C4-2B (cell line): Measurements from ENCODE around the gene SIM2.

Experiments
- H3K27ac ChIP-seq: fragments of 450-650 bp; 2 replicates; pipeline ENCODE4 v1.5.1; 2017
- ZFX ChIP-seq: fragments of 450-650 bp; IDR thresholded peaks from 2 replicates; pipeline ENCODE4 v1.6.1; 2017
- TF ChIP-seq, protein P1 (sequence below): fragments of 450-650 bp; conservative IDR thresholded peaks from 2 replicates; pipeline ENCODE4 v1.5.1; 2017; ENCODE audit warnings: mild to moderate bottlenecking

Gene SIM2

DNA sequence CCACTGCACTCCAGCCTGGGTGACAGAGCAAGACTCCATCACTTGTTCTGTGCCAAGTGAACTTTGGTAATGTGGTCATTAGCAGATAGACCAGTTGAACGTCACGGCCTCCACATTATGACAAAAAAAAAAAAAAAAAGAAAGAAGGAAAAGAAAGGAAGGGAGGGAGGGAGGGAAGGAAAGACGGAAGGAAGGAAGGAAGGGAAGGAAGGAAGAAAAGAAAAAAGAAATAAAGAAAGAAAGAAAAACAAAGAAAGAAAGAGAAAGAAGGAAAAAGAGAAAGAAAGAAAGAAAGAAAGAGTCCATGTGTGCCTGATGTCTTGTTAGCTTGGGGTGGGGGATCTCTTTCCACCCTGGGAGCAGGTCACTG lies 45.3 kb downstream of the SIM2 start:
- TF ChIP-seq ZFX: no peak
- TF ChIP-seq, protein P1, sequence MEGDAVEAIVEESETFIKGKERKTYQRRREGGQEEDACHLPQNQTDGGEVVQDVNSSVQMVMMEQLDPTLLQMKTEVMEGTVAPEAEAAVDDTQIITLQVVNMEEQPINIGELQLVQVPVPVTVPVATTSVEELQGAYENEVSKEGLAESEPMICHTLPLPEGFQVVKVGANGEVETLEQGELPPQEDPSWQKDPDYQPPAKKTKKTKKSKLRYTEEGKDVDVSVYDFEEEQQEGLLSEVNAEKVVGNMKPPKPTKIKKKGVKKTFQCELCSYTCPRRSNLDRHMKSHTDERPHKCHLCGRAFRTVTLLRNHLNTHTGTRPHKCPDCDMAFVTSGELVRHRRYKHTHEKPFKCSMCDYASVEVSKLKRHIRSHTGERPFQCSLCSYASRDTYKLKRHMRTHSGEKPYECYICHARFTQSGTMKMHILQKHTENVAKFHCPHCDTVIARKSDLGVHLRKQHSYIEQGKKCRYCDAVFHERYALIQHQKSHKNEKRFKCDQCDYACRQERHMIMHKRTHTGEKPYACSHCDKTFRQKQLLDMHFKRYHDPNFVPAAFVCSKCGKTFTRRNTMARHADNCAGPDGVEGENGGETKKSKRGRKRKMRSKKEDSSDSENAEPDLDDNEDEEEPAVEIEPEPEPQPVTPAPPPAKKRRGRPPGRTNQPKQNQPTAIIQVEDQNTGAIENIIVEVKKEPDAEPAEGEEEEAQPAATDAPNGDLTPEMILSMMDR: no peak
- no peak overlapping the region for H3K27ac ChIP-seq

DNA sequence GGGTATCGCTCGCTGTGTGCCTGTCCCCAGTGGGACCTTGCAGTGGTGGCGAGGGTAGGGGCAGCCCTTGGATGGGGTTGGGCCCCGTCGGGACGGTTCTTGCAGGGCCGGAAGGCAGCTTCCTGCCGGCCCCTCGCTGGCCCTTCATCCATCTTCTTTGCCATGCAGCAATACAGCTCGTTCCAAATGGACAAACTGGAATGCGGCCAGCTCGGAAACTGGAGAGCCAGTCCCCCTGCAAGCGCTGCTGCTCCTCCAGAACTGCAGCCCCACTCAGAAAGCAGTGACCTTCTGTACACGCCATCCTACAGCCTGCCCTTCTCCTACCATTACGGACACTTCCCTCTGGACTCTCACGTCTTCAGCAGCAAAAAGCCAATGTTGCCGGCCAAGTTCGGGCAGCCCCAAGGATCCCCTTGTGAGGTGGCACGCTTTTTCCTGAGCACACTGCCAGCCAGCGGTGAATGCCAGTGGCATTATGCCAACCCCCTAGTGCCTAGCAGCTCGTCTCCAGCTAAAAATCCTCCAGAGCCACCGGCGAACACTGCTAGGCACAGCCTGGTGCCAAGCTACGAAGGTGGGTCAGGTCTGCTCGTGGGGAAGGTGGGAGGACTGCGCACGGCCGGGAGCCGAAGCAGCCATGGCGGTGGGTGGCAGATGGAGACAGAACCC lies 45.8 kb downstream of the SIM2 start:
- no peak for TF ChIP-seq ZFX
- TF ChIP-seq, protein P1: no peak
- no peak overlapping the region for H3K27ac ChIP-seq

DNA sequence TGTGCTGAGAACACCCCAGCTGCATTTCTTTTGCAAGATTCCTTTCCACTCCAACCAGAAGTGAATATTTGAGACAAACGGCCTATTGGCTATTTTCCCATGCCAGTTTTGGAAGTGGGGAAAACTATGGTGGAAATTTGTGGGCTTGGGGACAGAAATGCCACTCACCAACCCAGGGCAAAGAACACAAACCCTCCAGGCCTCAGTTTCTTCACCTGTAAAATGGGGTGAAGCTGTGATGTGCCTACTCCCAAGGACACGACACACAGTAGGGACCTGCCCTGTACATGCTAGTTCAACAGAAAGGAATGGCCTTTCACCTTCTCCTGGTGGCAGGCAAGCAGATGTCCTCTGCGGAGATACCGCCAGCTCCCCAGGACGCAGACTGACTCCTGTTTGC lies 46.5 kb downstream of the SIM2 start:
- TF ChIP-seq ZFX: no peak
- TF ChIP-seq, protein P1: no peak
- no peak overlapping the region for H3K27ac ChIP-seq

DNA sequence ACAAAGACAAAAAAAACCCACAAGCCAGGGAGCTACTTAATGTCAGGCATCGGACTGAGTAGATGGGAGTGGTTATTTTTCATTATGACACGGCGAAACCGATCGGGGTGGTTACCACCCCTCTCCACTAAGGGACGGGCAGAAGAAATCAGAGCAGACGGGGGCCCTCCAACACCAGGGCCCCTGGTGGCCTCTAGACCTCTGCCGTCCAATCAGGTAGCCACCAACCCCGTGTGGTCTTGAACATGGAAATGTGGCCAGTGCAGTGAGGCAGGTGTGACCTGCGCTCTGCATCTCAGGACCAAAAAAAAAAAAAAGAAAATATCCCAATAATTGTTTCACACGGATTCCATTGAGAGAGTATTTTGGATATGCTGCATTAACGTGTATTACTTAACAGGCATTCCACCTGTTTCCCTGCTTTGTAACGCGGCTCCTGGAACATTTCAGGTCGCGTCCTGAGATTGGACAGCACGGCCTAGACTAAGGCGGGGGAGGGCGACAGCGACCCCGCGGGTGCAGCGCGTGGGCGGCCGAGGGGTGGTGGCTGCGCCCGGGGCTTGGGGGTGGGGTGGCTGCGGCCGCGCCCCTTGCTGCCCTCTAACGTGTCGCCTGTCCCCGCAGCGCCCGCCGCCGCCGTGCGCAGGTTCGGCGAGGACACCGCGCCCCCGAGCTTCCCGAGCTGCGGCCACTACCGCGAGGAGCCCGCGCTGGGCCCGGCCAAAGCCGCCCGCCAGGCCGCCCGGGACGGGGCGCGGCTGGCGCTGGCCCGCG lies 48.3 kb downstream of the SIM2 start:
- TF ChIP-seq, protein P1: no peak
- no peak for TF ChIP-seq ZFX
- no peak overlapping the region for H3K27ac ChIP-seq

DNA sequence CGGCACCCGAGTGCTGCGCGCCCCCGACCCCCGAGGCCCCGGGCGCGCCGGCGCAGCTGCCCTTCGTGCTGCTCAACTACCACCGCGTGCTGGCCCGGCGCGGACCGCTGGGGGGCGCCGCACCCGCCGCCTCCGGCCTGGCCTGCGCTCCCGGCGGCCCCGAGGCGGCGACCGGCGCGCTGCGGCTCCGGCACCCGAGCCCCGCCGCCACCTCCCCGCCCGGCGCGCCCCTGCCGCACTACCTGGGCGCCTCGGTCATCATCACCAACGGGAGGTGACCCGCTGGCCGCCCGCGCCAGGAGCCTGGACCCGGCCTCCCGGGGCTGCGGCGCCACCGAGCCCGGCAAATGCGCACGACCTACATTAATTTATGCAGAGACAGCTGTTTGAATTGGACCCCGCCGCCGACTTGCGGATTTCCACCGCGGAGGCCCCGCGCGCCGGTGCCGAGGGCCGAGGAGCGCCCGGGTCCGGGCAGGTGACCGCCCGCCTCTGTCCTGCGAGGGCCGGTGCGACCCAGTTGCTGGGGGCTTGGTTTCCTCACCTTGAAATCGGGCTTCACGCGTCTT lies 49.0 kb downstream of the SIM2 start:
- H3K27ac ChIP-seq: no peak overlapping the region
- TF ChIP-seq ZFX: no peak
- TF ChIP-seq, protein P1: no peak

DNA sequence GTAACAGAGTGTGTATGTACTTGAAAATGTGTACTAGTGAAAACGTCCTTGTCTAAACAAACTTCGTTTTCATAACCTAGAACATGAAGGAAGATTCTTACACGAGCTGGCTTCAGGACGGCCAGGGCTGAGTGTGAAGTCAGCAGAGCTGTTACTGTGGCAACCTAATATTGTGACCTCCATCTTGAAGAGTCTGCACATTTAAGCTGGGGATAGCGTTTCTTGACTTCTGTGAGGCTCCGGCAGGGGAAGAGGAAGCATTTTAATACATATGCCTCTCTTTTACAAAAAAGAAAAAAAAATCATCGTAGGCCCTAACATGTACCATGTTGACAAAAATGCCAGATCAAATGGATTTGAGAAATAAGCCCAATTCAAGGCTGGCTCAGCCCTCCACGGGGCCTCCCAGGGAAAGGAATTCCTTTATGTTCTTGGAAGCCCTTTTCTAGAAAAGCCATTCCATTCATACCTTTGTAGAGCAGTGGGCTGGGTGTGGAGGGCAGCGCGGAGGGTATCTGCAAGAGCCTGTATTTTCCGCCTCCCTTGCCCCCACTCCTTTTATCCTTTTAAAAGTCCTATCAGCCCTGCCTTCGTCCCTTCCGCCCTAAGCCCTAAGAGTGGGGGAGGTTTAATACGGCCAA lies 51.1 kb downstream of the SIM2 start:
- no peak overlapping the region for H3K27ac ChIP-seq
- TF ChIP-seq, protein P1: no peak
- TF ChIP-seq ZFX: no peak

DNA sequence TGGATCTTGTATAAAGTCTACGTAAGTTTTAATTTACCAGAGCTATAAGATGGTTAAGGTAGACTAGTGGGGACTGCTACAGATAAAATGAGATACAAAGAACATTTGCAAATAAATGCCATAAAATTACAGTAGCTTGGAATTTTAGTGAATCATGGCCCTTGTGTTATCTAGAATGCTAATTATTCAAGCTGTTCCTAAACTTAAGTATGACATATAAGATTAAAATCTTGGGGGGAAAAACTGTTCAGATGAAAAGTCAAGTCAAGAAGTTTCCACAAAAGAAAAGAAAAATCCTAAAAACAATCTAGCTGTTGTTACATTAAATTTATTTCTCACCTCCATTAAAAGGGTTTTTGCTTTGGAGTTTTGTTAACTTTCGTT lies 51.7 kb downstream of the SIM2 start:
- no peak for TF ChIP-seq ZFX
- TF ChIP-seq, protein P1: no peak
- H3K27ac ChIP-seq: no peak overlapping the region
